DMS114 treated with DMSO at 0.1 percent for 48 hours (cell line): ENCODE measurements around the gene JAK3.
"Not testable (repeated sequence)": the region's sequence is repeated elsewhere in the genome, so short reads cannot be mapped to it uniquely, and the experiment has no call there.

Source experiments
- DNase-seq: peaks from one replicate; lab custom pipeline; 2025; ENCODE audit not compliant: unreplicated experiment; lab: John Stamatoyannopoulos, UW

Gene JAK3

GRCh38 chr19:17847538-17848366 lies at the start of gene JAK3:
JAK3 (minus strand) TSS chr19:17847982; CDS start chr19:17844417, 3,565 bp downstream.
- no peak for DNase-seq

GRCh38 chr19:17893766-17894165 lies 46.0 kb upstream of the JAK3 start:
- no peak for DNase-seq

GRCh38 chr19:17889609-17890214 lies 41.9 kb upstream of the JAK3 start:
- no peak for DNase-seq

- no peak for DNase-seq
Observed at GRCh38 chr19:17888260-17888659, 40.5 kb upstream of the JAK3 start.

GRCh38 chr19:17887221-17887620 lies 39.4 kb upstream of the JAK3 start:
- not testable (repeated sequence) for DNase-seq

GRCh38 chr19:17886515-17886914 lies 38.7 kb upstream of the JAK3 start:
- DNase-seq, result no peak

- DNase-seq, result no peak
Observed at GRCh38 chr19:17883627-17884410, 36.0 kb upstream of the JAK3 start.

GRCh38 chr19:17881701-17882100 lies 33.9 kb upstream of the JAK3 start:
- no peak for DNase-seq

- DNase-seq, result no peak
Observed at GRCh38 chr19:17879466-17879865, 31.7 kb upstream of the JAK3 start.

GRCh38 chr19:17877696-17878095 lies 29.9 kb upstream of the JAK3 start:
- no peak for DNase-seq

- DNase-seq, result no peak
Observed at GRCh38 chr19:17874758-17875135, 27.0 kb upstream of the JAK3 start.

GRCh38 chr19:17873786-17874757 lies 26.3 kb upstream of the JAK3 start:
- peak; percentile 39 for DNase-seq

GRCh38 chr19:17872251-17873001 lies 24.6 kb upstream of the JAK3 start:
- DNase-seq, result no peak

- no peak for DNase-seq
Observed at GRCh38 chr19:17871878-17872250, 24.1 kb upstream of the JAK3 start, which contains the start of gene SLC5A5. SLC5A5 (plus strand) TSS chr19:17871945; CDS start chr19:17872320, 375 bp downstream.

- DNase-seq, result no peak
Observed at GRCh38 chr19:17871032-17871877, 23.5 kb upstream of the JAK3 start.

- no peak for DNase-seq
Observed at GRCh38 chr19:17869114-17869608, 21.4 kb upstream of the JAK3 start.

- no peak for DNase-seq
Observed at GRCh38 chr19:17868669-17869068, 20.9 kb upstream of the JAK3 start.

- no peak for DNase-seq
Observed at GRCh38 chr19:17866964-17867486, 19.2 kb upstream of the JAK3 start.
